CD8-positive, alpha-beta memory T cell (primary cell): ENCODE measurements around the gene PADI2. TPM values are rescaled to one million over a fixed set of nuclear protein-coding genes. Genes with fewer than 3 reads are reported as not detected.

ENCODE experiments used
- CTCF ChIA-PET: fragments of 350-600 bp; sonication (Branson Sonifier 250); formaldehyde crosslinking; loops from one replicate; lab custom pipeline; 2021; ENCODE audit warnings: antibody characterized with exemption; lab: Charles Lee
- POLR2A ChIA-PET: fragments of 350-600 bp; sonication (Branson Sonifier 250); formaldehyde crosslinking; loops from one replicate; lab custom pipeline; 2021; ENCODE audit warnings: antibody characterized with exemption; lab: Charles Lee
- DNase-seq, 5 donors: peaks; one replicate each; pipeline versions ENCODE4 v3.0.0 to v3.0.0-alpha.2; 2020 to 2022; ENCODE audit warnings: mixed read lengths in 1 of 5
- H3K27ac ChIP-seq: one replicate; pipeline ENCODE4 v1.7.0; 2013; ENCODE audit warnings: low read depth, mild to moderate bottlenecking, low read length, moderate library complexity
- H3K27me3 ChIP-seq: 2 replicates; pipeline ENCODE4 v1.7.0; 2013; ENCODE audit warnings: low read length, mild to moderate bottlenecking; ENCODE audit not compliant: insufficient read depth, poor library complexity, severe bottlenecking
- H3K36me3 ChIP-seq: 2 replicates; pipeline ENCODE4 v1.7.0; 2013; ENCODE audit warnings: mild to moderate bottlenecking, low read length, moderate library complexity; ENCODE audit not compliant: insufficient read depth
- H3K4me1 ChIP-seq: 2 replicates; pipeline ENCODE4 v1.7.0; 2013; ENCODE audit warnings: mild to moderate bottlenecking, low read length, moderate library complexity; ENCODE audit not compliant: insufficient read depth
- H3K4me3 ChIP-seq: 2 replicates; pipeline ENCODE4 v1.7.0; 2013; ENCODE audit warnings: mild to moderate bottlenecking, low read length
- H3K9me3 ChIP-seq: 2 replicates; pipeline ENCODE4 v1.7.0; 2013; ENCODE audit warnings: mild to moderate bottlenecking, low read length
- H3K27ac Mint-ChIP-seq, 8 donors: one replicate each; pipeline ENCODE4 v1.8.0; 2020 to 2021; ENCODE audit warnings: mixed read lengths in 8 of 8, mild to moderate bottlenecking in 6 of 8, inconsistent platforms in 3 of 8, moderate library complexity in 3 of 8
- H3K27me3 Mint-ChIP-seq, 2 donors: one replicate each; pipeline ENCODE4 v1.8.0; 2020 to 2021; ENCODE audit warnings: mixed read lengths in 2 of 2, mild to moderate bottlenecking in 1 of 2, moderate library complexity in 1 of 2
- H3K36me3 Mint-ChIP-seq, 3 donors: one replicate each; pipeline ENCODE4 v1.8.0; 2020 to 2021; ENCODE audit warnings: mixed read lengths in 3 of 3, inconsistent platforms in 1 of 3, mild to moderate bottlenecking in 1 of 3
- H3K4me1 Mint-ChIP-seq, 3 donors: one replicate each; pipeline ENCODE4 v1.8.0; 2020 to 2021; ENCODE audit warnings: mixed read lengths in 3 of 3, inconsistent platforms in 1 of 3, mild to moderate bottlenecking in 1 of 3
- H3K4me3 Mint-ChIP-seq, 7 donors: one replicate each; pipeline ENCODE4 v1.8.0; 2020 to 2021; ENCODE audit warnings: mixed read lengths in 7 of 7, mild to moderate bottlenecking in 6 of 7, moderate library complexity in 4 of 7, inconsistent platforms in 2 of 7
- H3K9me3 Mint-ChIP-seq, 5 donors: one replicate each; pipeline ENCODE4 v1.8.0; 2020 to 2022; ENCODE audit warnings: mixed read lengths in 5 of 5, mild to moderate bottlenecking in 3 of 5, moderate library complexity in 2 of 5, inconsistent platforms in 1 of 5
- polyA plus RNA-seq: library from polyadenylated mRNA; unstranded; fragments of 300-500 nt; fragmentation: Illumina TruSeq; gene quantifications from one replicate; pipeline ENCODE4 v1.2.3, GENCODE V29; 2021
- total RNA-seq, 2 experiments: library from RNA; stranded (reverse); gene quantifications; one replicate each; pipeline ENCODE4 v1.2.3, GENCODE V29; 2021

The PADI2 gene
- total and polyA plus RNA-seq, 3 experiments from 2014 or later, result not detected

GRCh38 chr1:17117451-17118265, 1.6 kb downstream of the PADI2 start:
- H3K9me3 ChIP-seq, result no peaks in the 10 kb centered on the region
- DNase-seq, result no peak
- no peaks in the 10 kb centered on the region for H3K36me3 ChIP-seq
- H3K27me3 ChIP-seq, result peaks cover 27% of the 10 kb centered on the region
- no peak overlapping the region for H3K27ac Mint-ChIP-seq
- H3K9me3 Mint-ChIP-seq, result no peaks in the 10 kb centered on the region
- ChIA-PET POLR2A (no interaction called here), CTCF (interaction anchor here (13.4 kb wide), 1 partner anchor 120 kb away, joined by 154 read pairs; no protein-coding TSS in a partner anchor)
- H3K4me3 Mint-ChIP-seq, result peak overlapping the region in 2 of 7 donors; percentile 28 to 86
- H3K4me1 ChIP-seq, result peaks cover 4% of the 10 kb centered on the region
- H3K4me1 Mint-ChIP-seq, result peaks cover 0 to 15% (median 3%) of the 10 kb centered on the region in 3 donors
- H3K27ac ChIP-seq, result no peak overlapping the region
- H3K27me3 Mint-ChIP-seq, result peaks cover 39 to 70% of the 10 kb centered on the region in 2 donors
- H3K4me3 ChIP-seq, result no peak overlapping the region
- H3K36me3 Mint-ChIP-seq, result no peaks in the 10 kb centered on the region

- CTCF ChIA-PET, result no interaction called here
- peaks cover 0 to 15% (median 3%) of the 10 kb centered on the region in 3 donors for H3K4me1 Mint-ChIP-seq
- H3K36me3 Mint-ChIP-seq, result no peaks in the 10 kb centered on the region
- Histone ChIP-seq H3K9me3 (no peaks in the 10 kb centered on the region), H3K4me3 (no peak overlapping the region), H3K36me3 (no peaks in the 10 kb centered on the region), H3K27ac (no peak overlapping the region), H3K27me3 (peaks cover 27% of the 10 kb centered on the region), H3K4me1 (peaks cover 4% of the 10 kb centered on the region)
- H3K27me3 Mint-ChIP-seq, result peaks cover 38 to 67% of the 10 kb centered on the region in 2 donors
- peak overlapping the region in 1 of 8 donors; percentile 3 for H3K27ac Mint-ChIP-seq
- no peak overlapping the region for H3K4me3 Mint-ChIP-seq
- POLR2A ChIA-PET, result no interaction called here
- H3K9me3 Mint-ChIP-seq, result no peaks in the 10 kb centered on the region
- no peak for DNase-seq
These were observed 2.6 kb downstream of the PADI2 start for GRCh38 chr1:17116643-17117042.

GRCh38 chr1:17113963-17114362, 5.3 kb downstream of the PADI2 start:
- Histone ChIP-seq H3K27me3 (peaks cover 17% of the 10 kb centered on the region), H3K4me3 (no peak overlapping the region), H3K36me3 (no peaks in the 10 kb centered on the region), H3K9me3 (no peaks in the 10 kb centered on the region), H3K27ac (no peak overlapping the region), H3K4me1 (peaks cover 4% of the 10 kb centered on the region)
- no peak for DNase-seq
- ChIA-PET CTCF (no interaction called here), POLR2A (no interaction called here)
- Mint-ChIP-seq H3K4me3 (no peak overlapping the region), H3K36me3 (no peaks in the 10 kb centered on the region), H3K27ac (peak overlapping the region in 1 of 8 donors; percentile 61), H3K27me3 (peaks cover 33 to 64% of the 10 kb centered on the region in 2 donors), H3K4me1 (peaks cover 0 to 14% (median 2%) of the 10 kb centered on the region in 3 donors), H3K9me3 (no peaks in the 10 kb centered on the region)

GRCh38 chr1:17112496-17113236, 6.6 kb downstream of the PADI2 start:
- Mint-ChIP-seq H3K4me3 (no peak overlapping the region), H3K27ac (no peak overlapping the region), H3K27me3 (peaks cover 22 to 54% of the 10 kb centered on the region in 2 donors), H3K9me3 (no peaks in the 10 kb centered on the region), H3K4me1 (peaks cover 0 to under 1% (median 0%) of the 10 kb centered on the region in 3 donors), H3K36me3 (no peaks in the 10 kb centered on the region)
- Histone ChIP-seq H3K27ac (no peak overlapping the region), H3K36me3 (no peaks in the 10 kb centered on the region), H3K27me3 (peaks cover 4% of the 10 kb centered on the region), H3K4me1 (no peaks in the 10 kb centered on the region), H3K9me3 (no peaks in the 10 kb centered on the region), H3K4me3 (no peak overlapping the region)
- no peak for DNase-seq
- ChIA-PET POLR2A (no interaction called here), CTCF (no interaction called here)

- peaks cover 22 to 51% of the 10 kb centered on the region in 2 donors for H3K27me3 Mint-ChIP-seq
- DNase-seq, result no peak
- ChIA-PET CTCF (no interaction called here), POLR2A (no interaction called here)
- H3K9me3 ChIP-seq, result no peaks in the 10 kb centered on the region
- no peaks in the 10 kb centered on the region for H3K4me1 Mint-ChIP-seq
- no peaks in the 10 kb centered on the region for H3K36me3 Mint-ChIP-seq
- no peaks in the 10 kb centered on the region for H3K27me3 ChIP-seq
- no peak overlapping the region for H3K27ac Mint-ChIP-seq
- H3K36me3 ChIP-seq, result no peaks in the 10 kb centered on the region
- no peak overlapping the region for H3K4me3 ChIP-seq
- H3K4me1 ChIP-seq, result no peaks in the 10 kb centered on the region
- no peak overlapping the region for H3K4me3 Mint-ChIP-seq
- H3K9me3 Mint-ChIP-seq, result no peaks in the 10 kb centered on the region
- no peak overlapping the region for H3K27ac ChIP-seq
These were observed 7.2 kb downstream of the PADI2 start for GRCh38 chr1:17112076-17112475.

GRCh38 chr1:17110555-17110926, 8.7 kb downstream of the PADI2 start:
- ChIA-PET CTCF (no interaction called here), POLR2A (no interaction called here)
- Mint-ChIP-seq H3K4me3 (no peak overlapping the region), H3K4me1 (no peaks in the 10 kb centered on the region), H3K9me3 (no peaks in the 10 kb centered on the region), H3K27ac (no peak overlapping the region), H3K27me3 (peaks cover 11 to 48% of the 10 kb centered on the region in 2 donors), H3K36me3 (no peaks in the 10 kb centered on the region)
- H3K4me1 ChIP-seq, result no peaks in the 10 kb centered on the region
- H3K36me3 ChIP-seq, result no peaks in the 10 kb centered on the region
- H3K9me3 ChIP-seq, result no peaks in the 10 kb centered on the region
- H3K27me3 ChIP-seq, result no peaks in the 10 kb centered on the region
- H3K27ac ChIP-seq, result no peak overlapping the region
- H3K4me3 ChIP-seq, result no peak overlapping the region
- no peak for DNase-seq

- no peaks in the 10 kb centered on the region for H3K9me3 Mint-ChIP-seq
- CTCF ChIA-PET, result no interaction called here
- Histone ChIP-seq H3K4me3 (no peak overlapping the region), H3K36me3 (no peaks in the 10 kb centered on the region), H3K27me3 (no peaks in the 10 kb centered on the region), H3K27ac (no peak overlapping the region), H3K9me3 (no peaks in the 10 kb centered on the region), H3K4me1 (no peaks in the 10 kb centered on the region)
- H3K4me3 Mint-ChIP-seq, result no peak overlapping the region
- POLR2A ChIA-PET, result no interaction called here
- peaks cover 11 to 43% of the 10 kb centered on the region in 2 donors for H3K27me3 Mint-ChIP-seq
- H3K36me3 Mint-ChIP-seq, result no peaks in the 10 kb centered on the region
- peak overlapping the region in 1 of 8 donors; percentile 29 for H3K27ac Mint-ChIP-seq
- H3K4me1 Mint-ChIP-seq, result no peaks in the 10 kb centered on the region
- no peak for DNase-seq
These were observed 9.2 kb downstream of the PADI2 start for GRCh38 chr1:17109892-17110554.

GRCh38 chr1:17108786-17109185, 10.5 kb downstream of the PADI2 start:
- Mint-ChIP-seq H3K27ac (no peak overlapping the region), H3K36me3 (no peaks in the 10 kb centered on the region), H3K27me3 (peaks cover 9 to 32% of the 10 kb centered on the region in 2 donors), H3K9me3 (no peaks in the 10 kb centered on the region), H3K4me1 (no peaks in the 10 kb centered on the region), H3K4me3 (no peak overlapping the region)
- no peaks in the 10 kb centered on the region for H3K27me3 ChIP-seq
- no peak for DNase-seq
- H3K27ac ChIP-seq, result no peak overlapping the region
- no peaks in the 10 kb centered on the region for H3K9me3 ChIP-seq
- no peaks in the 10 kb centered on the region for H3K36me3 ChIP-seq
- no peak overlapping the region for H3K4me3 ChIP-seq
- ChIA-PET POLR2A (no interaction called here), CTCF (no interaction called here)
- H3K4me1 ChIP-seq, result no peaks in the 10 kb centered on the region
